K562 (cell line): ENCODE data around the gene ZNF577. TPM values are rescaled to one million over a fixed set of nuclear protein-coding genes. Genes with fewer than 3 reads are reported as not detected.
A peak's percentile ranks its signal among the peaks of the same experiment; 100 is the strongest.

Experiments used
- BRCA1 ChIP-seq, 2 experiments: fragments of 450-650 bp in 1 of 2; sonication (generic) in 1 of 2; formaldehyde crosslinking in 1 of 2; IDR thresholded peaks; 2 replicates each; pipeline versions ENCODE4 v1.5.0 to v1.6.1; 2017 to 2020; ENCODE audit warnings: mild to moderate bottlenecking in 1 of 2, missing genetic modification reagents in 1 of 2
- CBFB ChIP-seq: sonication (generic); formaldehyde crosslinking; IDR thresholded peaks from 2 replicates; pipeline ENCODE4 v1.4.0; 2020; ENCODE audit warnings: mild to moderate bottlenecking, missing genetic modification reagents
- ESRRB ChIP-seq: fragments of 250-450 bp; sonication (Bioruptor Pico); IDR thresholded peaks from 2 replicates; pipeline ENCODE4 v1.5.0; 2020; ENCODE audit warnings: mild to moderate bottlenecking, moderate library complexity, borderline replicate concordance
- POLR2A ChIP-seq: fragments of 450-650 bp; conservative IDR thresholded peaks from 2 replicates; pipeline ENCODE4 v1.6.1; 2016
- RBM22 ChIP-seq: fragments of 200-400 bp; formaldehyde crosslinking; IDR thresholded peaks from 2 replicates; pipeline ENCODE4 v1.6.1; 2018; ENCODE audit warnings: low read length, low read depth; ENCODE audit not compliant: poor library complexity, severe bottlenecking
- SMARCC2 ChIP-seq: fragments of 450-650 bp; IDR thresholded peaks from 2 replicates; pipeline ENCODE4 v1.6.1; 2017; ENCODE audit warnings: antibody characterized with exemption, moderate library complexity, mild to moderate bottlenecking, low read depth
- WHSC1 ChIP-seq: IDR thresholded peaks from one replicate; pipeline ENCODE4 v1.6.1; 2012; ENCODE audit warnings: low read length, control low read depth, inconsistent platforms
- ZBTB40 ChIP-seq, 2 experiments: fragments of 450-650 bp in 1 of 2; sonication (generic) in 1 of 2; formaldehyde crosslinking in 1 of 2; IDR thresholded peaks; 2 replicates each; pipeline versions ENCODE4 v1.7.1 to v1.9.0; 2016 to 2022; ENCODE audit warnings: inconsistent platforms in 1 of 2, mild to moderate bottlenecking in 1 of 2, missing genetic modification reagents in 1 of 2
- ZNF197 ChIP-seq: fragments of 200-800 bp; sonication (Bioruptor generic); IDR thresholded peaks from 2 replicates; pipeline ENCODE4 v1.6.1; 2016; ENCODE audit warnings: low read depth, missing genetic modification characterization, missing compliant biosample characterization
- ZNF263 ChIP-seq: sonication (generic); formaldehyde crosslinking; IDR thresholded peaks from 2 replicates; pipeline ENCODE4 v1.8.0; 2022; ENCODE audit warnings: mild to moderate bottlenecking, missing genetic modification reagents, borderline replicate concordance
- ZNF639 ChIP-seq, 2 experiments: fragments of 200-800 bp in 1 of 2; sonication (Bioruptor generic) in 1 of 2; sonication (generic) in 1 of 2; formaldehyde crosslinking in 1 of 2; IDR thresholded peaks in 1 of 2; conservative IDR thresholded peaks in 1 of 2; 2 replicates each; pipeline versions ENCODE4 v1.5.0 to v1.6.1; 2016 to 2020; ENCODE audit warnings: missing compliant biosample characterization in 1 of 2, missing genetic modification characterization in 1 of 2, missing genetic modification reagents in 1 of 2
- polyA plus RNA-seq, 8 experiments: library from polyadenylated mRNA; depleted of rRNA in 4 of 8; stranded (reverse) in 5 of 8; unstranded in 3 of 8; fragments of >200 nt; fragmentation: Nextera tagmentation in 2 of 8; fragmentation: Illumina TruSeq in 1 of 8; extraction: Ambion mirVana in 2 of 8; extraction: Trizol in 1 of 8; gene quantifications; 2 replicates each; pipeline versions ENCODE4 v1.2.1 to v1.2.3, GENCODE V29; 2011 to 2014; ENCODE audit warnings: inconsistent platforms in 1 of 8, missing spikeins in 1 of 8
- total RNA-seq, 7 experiments: library from RNA; depleted of rRNA in 6 of 7; stranded (reverse); fragments of >200 nt in 6 of 7; fragmentation: Illumina TruSeq in 2 of 7; extraction: Trizol in 2 of 7; gene quantifications; 2 replicates each; pipeline versions ENCODE4 v1.2.1 to v1.2.3, GENCODE V29; 2011 to 2021; ENCODE audit warnings: low replicate concordance in 1 of 7
- TF ChIP-seq, protein P1 (sequence below): fragments of 450-650 bp; IDR thresholded peaks from 2 replicates; pipeline ENCODE4 v1.6.1; 2016; ENCODE audit warnings: mild to moderate bottlenecking

ZNF577 gene
- total and polyA plus RNA-seq, 9 of the 15 experiments (the other 6 are each of a cell fraction or from before 2014, with no cell fraction given) = 1.3 to 12.7 (median 7.0) TPM

GRCh38 chr19:51904331-51905165 is 16.8 kb upstream of the ZNF577 start, which contains the start of gene ZNF649 (continued):
- TF ChIP-seq ZBTB40 (IDR thresholded peaks at IDR 0.05) = peak; percentile 55; the same call in 1 of the 2 replicates
- no peak for TF ChIP-seq ZBTB40 (CRISPR knock-in tag; IDR thresholded peaks at IDR 0.05)
- peak; percentile 87 for TF ChIP-seq ZNF197 (CRISPR knock-in tag)
- TF ChIP-seq WHSC1 = no peak
- TF ChIP-seq ZNF263 (CRISPR knock-in tag) = peak; percentile 20; the same call in 1 of the 2 replicates
- 0 out of 4 replicates have a peak, but pooled peaks of 1 of the 2 experiments have one; percentile 2 for TF ChIP-seq ZNF639 (CRISPR knock-in tag; conservative IDR thresholded peaks at IDR 0.05 in 1 of 2, IDR thresholded peaks at IDR 0.05 in 1 of 2)
- TF ChIP-seq RBM22 = no peak
- no peak for TF ChIP-seq ESRRB (CRISPR knock-in tag)
- no peak; the same call in 1 of the 2 replicates for TF ChIP-seq SMARCC2
- TF ChIP-seq, protein P1, sequence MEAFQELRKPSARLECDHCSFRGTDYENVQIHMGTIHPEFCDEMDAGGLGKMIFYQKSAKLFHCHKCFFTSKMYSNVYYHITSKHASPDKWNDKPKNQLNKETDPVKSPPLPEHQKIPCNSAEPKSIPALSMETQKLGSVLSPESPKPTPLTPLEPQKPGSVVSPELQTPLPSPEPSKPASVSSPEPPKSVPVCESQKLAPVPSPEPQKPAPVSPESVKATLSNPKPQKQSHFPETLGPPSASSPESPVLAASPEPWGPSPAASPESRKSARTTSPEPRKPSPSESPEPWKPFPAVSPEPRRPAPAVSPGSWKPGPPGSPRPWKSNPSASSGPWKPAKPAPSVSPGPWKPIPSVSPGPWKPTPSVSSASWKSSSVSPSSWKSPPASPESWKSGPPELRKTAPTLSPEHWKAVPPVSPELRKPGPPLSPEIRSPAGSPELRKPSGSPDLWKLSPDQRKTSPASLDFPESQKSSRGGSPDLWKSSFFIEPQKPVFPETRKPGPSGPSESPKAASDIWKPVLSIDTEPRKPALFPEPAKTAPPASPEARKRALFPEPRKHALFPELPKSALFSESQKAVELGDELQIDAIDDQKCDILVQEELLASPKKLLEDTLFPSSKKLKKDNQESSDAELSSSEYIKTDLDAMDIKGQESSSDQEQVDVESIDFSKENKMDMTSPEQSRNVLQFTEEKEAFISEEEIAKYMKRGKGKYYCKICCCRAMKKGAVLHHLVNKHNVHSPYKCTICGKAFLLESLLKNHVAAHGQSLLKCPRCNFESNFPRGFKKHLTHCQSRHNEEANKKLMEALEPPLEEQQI = 0 out of 2 replicates have a peak, but pooled peaks have one; percentile 37
- 0 out of 2 replicates have a peak, but pooled peaks have one; percentile 27 for TF ChIP-seq CBFB (CRISPR knock-in tag)
- peak; percentile 90 for TF ChIP-seq POLR2A
- no peak for TF ChIP-seq BRCA1 (IDR thresholded peaks at IDR 0.05)
- no peak for TF ChIP-seq BRCA1 (CRISPR knock-in tag; IDR thresholded peaks at IDR 0.05)
